Epidermal melanocyte (primary cell): ENCODE measurements around the gene WWC2.
"Not testable (repeated sequence)": the region's sequence is repeated elsewhere in the genome, so short reads cannot be mapped to it uniquely, and the experiment has no call there.

Experiments used
- DNase-seq: peaks from one replicate; pipeline ENCODE4 v3.0.0; 2011; ENCODE audit warnings: low spot score; ENCODE audit not compliant: insufficient read length

The WWC2 gene

GRCh38 chr4:183291070-183291469, 192.0 kb downstream of the WWC2 start:
- no peak for DNase-seq

- DNase-seq, result no peak
Observed at GRCh38 chr4:183295711-183296110, 196.7 kb downstream of the WWC2 start.

- DNase-seq, result no peak
Observed at GRCh38 chr4:183297675-183298074, 198.6 kb downstream of the WWC2 start.

- no peak for DNase-seq
Observed at GRCh38 chr4:183299464-183299863, 200.4 kb downstream of the WWC2 start.

GRCh38 chr4:183300070-183300469, 201.0 kb downstream of the WWC2 start:
- no peak for DNase-seq

- DNase-seq, result no peak
Observed at GRCh38 chr4:183300655-183301054, 201.6 kb downstream of the WWC2 start.

- no peak for DNase-seq
Observed at GRCh38 chr4:183303301-183303700, 204.2 kb downstream of the WWC2 start.

- DNase-seq, result no peak
Observed at GRCh38 chr4:183304067-183304466, 205.0 kb downstream of the WWC2 start.

- DNase-seq, result no peak
Observed at GRCh38 chr4:183304538-183304937, 205.5 kb downstream of the WWC2 start.

- DNase-seq, result no peak
Observed at GRCh38 chr4:183306811-183307210, 207.8 kb downstream of the WWC2 start.

GRCh38 chr4:183312841-183313240, 213.8 kb downstream of the WWC2 start:
- no peak for DNase-seq

GRCh38 chr4:183314336-183314735, 215.3 kb downstream of the WWC2 start:
- DNase-seq, result no peak

- DNase-seq, result no peak
Observed at GRCh38 chr4:183314806-183315205, 215.7 kb downstream of the WWC2 start.

- DNase-seq, result no peak
Observed at GRCh38 chr4:183318656-183319055, 219.6 kb downstream of the WWC2 start.

GRCh38 chr4:183320211-183321059, 221.4 kb downstream of the WWC2 start, which contains the start of gene CLDN22:
CLDN22 (minus strand) TSS chr4:183320276; CDS start chr4:183320218, 58 bp downstream.
- DNase-seq, result no peak

- peak; percentile 66 for DNase-seq
Observed at GRCh38 chr4:183321079-183321478, 222.0 kb downstream of the WWC2 start.

GRCh38 chr4:183321516-183321915, 222.5 kb downstream of the WWC2 start:
- no peak for DNase-seq

GRCh38 chr4:183322326-183322725, 223.3 kb downstream of the WWC2 start, which contains the start of gene CLDN24:
CLDN24 (minus strand) TSS chr4:183322426; CDS start chr4:183322426, 0 bp downstream.
- DNase-seq, result no peak

GRCh38 chr4:183323295-183323694, 224.2 kb downstream of the WWC2 start:
- DNase-seq, result no peak

- not testable (repeated sequence) for DNase-seq
Observed at GRCh38 chr4:183324056-183324455, 225.0 kb downstream of the WWC2 start.

GRCh38 chr4:183324619-183325018, 225.6 kb downstream of the WWC2 start:
- no peak for DNase-seq

GRCh38 chr4:183326387-183326786, 227.3 kb downstream of the WWC2 start:
- DNase-seq, result not testable (repeated sequence)

- DNase-seq, result no peak
Observed at GRCh38 chr4:183326853-183327252, 227.8 kb downstream of the WWC2 start.
